HCT116 (cell line): Measurements from ENCODE around the gene CCDC188.

Source experiments
- ATF3 ChIP-seq: IDR thresholded peaks from 2 replicates; pipeline ENCODE4 v1.6.1; 2012
- CTCF ChIP-seq, 3 experiments: fragments of 200-600 bp in 1 of 3; sonication (generic) in 1 of 3; IDR thresholded peaks in 2 of 3; conservative IDR thresholded peaks in 1 of 3; 2 replicates each; pipeline ENCODE4 v1.5.1; 2012 to 2017; ENCODE audit warnings: low read depth in 2 of 3, low read length in 2 of 3, antibody characterized with exemption in 1 of 3, borderline replicate concordance in 1 of 3, control low read depth in 1 of 3, mild to moderate bottlenecking in 1 of 3, mixed read lengths in 1 of 3, mixed run types in 1 of 3, moderate library complexity in 1 of 3; ENCODE audit not compliant: insufficient read depth in 1 of 3
- EGR1 ChIP-seq: IDR thresholded peaks from 2 replicates; pipeline ENCODE4 v1.6.1; 2012; ENCODE audit warnings: low read depth
- EZH2 ChIP-seq: fragments of 200-600 bp; sonication (generic); IDR thresholded peaks from 2 replicates; pipeline ENCODE4 v1.6.1; 2017; ENCODE audit warnings: antibody characterized with exemption, mixed run types
- FOSL1 ChIP-seq: IDR thresholded peaks from 2 replicates; pipeline ENCODE4 v1.6.1; 2012; ENCODE audit warnings: low read depth
- POLR2A ChIP-seq: IDR thresholded peaks from 2 replicates; pipeline ENCODE4 v1.7.0; 2011; ENCODE audit warnings: borderline replicate concordance; ENCODE audit not compliant: insufficient read depth, insufficient read length; ENCODE audit errors: extremely low read depth
- RAD21 ChIP-seq: IDR thresholded peaks from 2 replicates; pipeline ENCODE4 v1.6.1; 2012; ENCODE audit warnings: low read depth, mild to moderate bottlenecking
- TCF7L2 ChIP-seq: IDR thresholded peaks from 2 replicates; pipeline ENCODE4 v1.7.0; 2011; ENCODE audit warnings: borderline replicate concordance, inconsistent platforms; ENCODE audit not compliant: insufficient read depth, insufficient read length; ENCODE audit errors: extremely low read depth
- ZBTB33 ChIP-seq: IDR thresholded peaks from 2 replicates; pipeline ENCODE4 v1.6.1; 2011; ENCODE audit warnings: mild to moderate bottlenecking, low read length, moderate library complexity; ENCODE audit not compliant: insufficient replicate concordance; ENCODE audit errors: extremely low read depth

GRCh38 chr22:20128902-20129746 is 21.7 kb downstream of the CCDC188 start:
- TF ChIP-seq TCF7L2: no peak
- no peak for TF ChIP-seq POLR2A
- no peak for TF ChIP-seq ZBTB33
- TF ChIP-seq CTCF (IDR thresholded peaks at IDR 0.05 in 2 of 3, conservative IDR thresholded peaks at IDR 0.05 in 1 of 3; ENCODE audit: borderline replicate concordance in 1 of 3, insufficient read depth in 1 of 3, low read depth in 2 of 3, low read length in 2 of 3): peak; percentile 49 to 68 (median 67); a peak in 5 of 6 replicates
- no peak for TF ChIP-seq ATF3
- TF ChIP-seq EGR1: no peak
- peak; percentile 74 for TF ChIP-seq RAD21
- no peak for TF ChIP-seq EZH2
- no peak for TF ChIP-seq FOSL1
